Esophagus muscularis mucosa (tissue), 4 donors: ENCODE measurements around the gene E2F7. TPM values are rescaled to one million over a fixed set of nuclear protein-coding genes. Genes with fewer than 3 reads are reported as not detected.

ENCODE experiments used
- DNase-seq: peaks from one replicate; pipeline ENCODE4 v3.0.0-alpha.2; 2017; ENCODE audit errors: extremely low spot score
- H3K27ac ChIP-seq, 4 donors: fragments of 200-600 bp; sonication (generic); replicated peaks in 1 of 4; 1 replicate in 3 of 4; 2 replicates in 1 of 4; pipeline ENCODE4 v1.5.1; 2016 to 2019; ENCODE audit warnings: mild to moderate bottlenecking in 1 of 4
- H3K27me3 ChIP-seq, 4 donors: fragments of 200-600 bp; sonication (generic); one replicate each; pipeline versions ENCODE4 v1.5.1 to v1.6.0; 2016 to 2019
- H3K36me3 ChIP-seq, 4 donors: fragments of 200-600 bp; sonication (generic); one replicate each; pipeline ENCODE4 v1.5.1; 2016 to 2019
- H3K4me1 ChIP-seq, 4 donors: fragments of 200-600 bp; sonication (generic); one replicate each; pipeline ENCODE4 v1.5.1; 2016 to 2019
- H3K4me3 ChIP-seq, 4 donors: fragments of 200-600 bp; sonication (generic); 1 replicate in 2 of 4; 2 replicates in 2 of 4; pipeline ENCODE4 v1.5.1; 2016 to 2019; ENCODE audit warnings: mild to moderate bottlenecking in 4 of 4, moderate library complexity in 1 of 4
- H3K9me3 ChIP-seq, 4 donors: fragments of 200-600 bp; sonication (generic); 1 replicate in 3 of 4; 2 replicates in 1 of 4; pipeline ENCODE4 v1.5.1; 2016 to 2019
- CTCF ChIP-seq, 3 experiments: fragments of 200-600 bp in 2 of 3; fragments of 450-650 bp in 1 of 3; sonication (generic) in 2 of 3; IDR thresholded peaks; one replicate each; pipeline ENCODE4 v1.5.1; 2017 to 2019; ENCODE audit warnings: antibody characterized with exemption in 3 of 3, mild to moderate bottlenecking in 2 of 3, moderate library complexity in 1 of 3
- EP300 ChIP-seq: sonication (generic); formaldehyde crosslinking; IDR thresholded peaks from one replicate; pipeline ENCODE4 v1.6.1; 2017; ENCODE audit warnings: antibody characterized with exemption
- POLR2A ChIP-seq: fragments of 450-650 bp; IDR thresholded peaks from one replicate; pipeline ENCODE4 v1.6.1; 2017; ENCODE audit warnings: antibody characterized with exemption, moderate library complexity, mild to moderate bottlenecking, low read depth
- POLR2AphosphoS5 ChIP-seq, 2 donors: sonication (generic); formaldehyde crosslinking; IDR thresholded peaks; one replicate each; pipeline ENCODE4 v1.6.1; 2017; ENCODE audit warnings: antibody characterized with exemption in 2 of 2
- WGBS: methylation state at CpG from one replicate; pipeline ENCODE4 v1.1.5; 2018; 5-methylcytosine and 5-hydroxymethylcytosine counted together
- intact Hi-C: fragments of 100-400 bp; cut with DNase I; formaldehyde crosslinking; loops from one replicate; pipeline ENCODE4 v1.15.1; 2023
- total RNA-seq, 4 donors: library from RNA; depleted of rRNA; stranded (reverse); fragments of >200 nt; gene quantifications; one replicate each; pipeline versions ENCODE4 v1.1.0 to v1.2.1, GENCODE V29; 2016

Gene E2F7
- total RNA-seq, 4 donors from 2014 or later: not detected

- Histone ChIP-seq H3K4me3 (no peak overlapping the region), H3K4me1 (peaks cover 0 to 3% (median 0%) of the 10 kb centered on the region in 4 donors), H3K27ac (no peak overlapping the region), H3K9me3 (no peaks in the 10 kb centered on the region), H3K36me3 (no peaks in the 10 kb centered on the region), H3K27me3 (no peaks in the 10 kb centered on the region)
- intact Hi-C loops: no loop called here
- TF ChIP-seq CTCF (IDR thresholded peaks at IDR 0.05): no peak
- no peak for DNase-seq
- 90% methylated on average over 2 of the region's 2 CpGs for WGBS
Observed at GRCh38 chr12:77019920-77020319, 45.4 kb downstream of the E2F7 start.

- Histone ChIP-seq H3K27ac (no peak overlapping the region), H3K4me1 (no peaks in the 10 kb centered on the region), H3K9me3 (no peaks in the 10 kb centered on the region), H3K36me3 (no peaks in the 10 kb centered on the region), H3K4me3 (no peak overlapping the region), H3K27me3 (no peaks in the 10 kb centered on the region)
- DNase-seq: no peak
- 76% methylated on average over 1 of the region's 1 CpG for WGBS
- no peak for TF ChIP-seq CTCF (IDR thresholded peaks at IDR 0.05)
- TF ChIP-seq POLR2AphosphoS5 (IDR thresholded peaks at IDR 0.05): no peak
- TF ChIP-seq POLR2A: no peak
- TF ChIP-seq EP300: no peak
- intact Hi-C loops: no loop called here
Observed at GRCh38 chr12:77016606-77017005, 48.8 kb downstream of the E2F7 start.

GRCh38 chr12:77013091-77013490, 52.3 kb downstream of the E2F7 start:
- H3K27me3 ChIP-seq: no peaks in the 10 kb centered on the region
- no peak for DNase-seq
- no peaks in the 10 kb centered on the region for H3K9me3 ChIP-seq
- no peaks in the 10 kb centered on the region for H3K36me3 ChIP-seq
- TF ChIP-seq POLR2A (no peak), CTCF (IDR thresholded peaks at IDR 0.05) (no peak), EP300 (no peak), POLR2AphosphoS5 (IDR thresholded peaks at IDR 0.05) (no peak)
- no peak overlapping the region for H3K27ac ChIP-seq
- intact Hi-C loops: loop anchor here (5.0 kb wide), 1 partner anchor 391 kb away; no protein-coding TSS in a partner anchor
- WGBS: 75% methylated on average over 1 of the region's 1 CpG
- H3K4me3 ChIP-seq: no peak overlapping the region
- H3K4me1 ChIP-seq: peaks cover 0 to 6% (median 6%) of the 10 kb centered on the region in 4 donors

GRCh38 chr12:77010691-77011548, 54.4 kb downstream of the E2F7 start:
- TF ChIP-seq EP300 (no peak), CTCF (IDR thresholded peaks at IDR 0.05) (peak; percentile 80 to 97 (median 86))
- WGBS: 2% methylated on average over 9 of the region's 9 CpGs
- Histone ChIP-seq H3K27me3 (no peaks in the 10 kb centered on the region), H3K27ac (no peak overlapping the region), H3K4me3 (peak overlapping the region in 1 of 4 donors; percentile 7), H3K9me3 (no peaks in the 10 kb centered on the region), H3K4me1 (peaks cover 0 to 6% (median 6%) of the 10 kb centered on the region in 4 donors), H3K36me3 (no peaks in the 10 kb centered on the region)
- DNase-seq: no peak
- intact Hi-C loops: loop anchor here (5.0 kb wide), 1 partner anchor 389 kb away; no protein-coding TSS in a partner anchor
